Measurements from ENCODE around the gene RPS6KL1. TPM values are rescaled to one million over a fixed set of nuclear protein-coding genes. Genes with fewer than 3 reads are reported as not detected.

The RPS6KL1 gene
- polyA plus RNA-seq, 1 donor from 2014 or later: 147 TPM

GRCh38 chr14:74954947-74955228, 31.8 kb upstream of the RPS6KL1 start:
- no peak overlapping the region for H3K9ac ChIP-seq (ENCODE audit: low read length)
- no peak overlapping the region for H3K4me2 ChIP-seq (ENCODE audit: low read length)
- H3K79me2 ChIP-seq (replicated peaks; ENCODE audit: insufficient read depth, low read length): no peaks in the 10 kb centered on the region
- TF ChIP-seq POLR2AphosphoS5 (IDR thresholded peaks at IDR 0.05): no peak
- no peak for TF ChIP-seq CTCF (IDR thresholded peaks at IDR 0.05; ENCODE audit: poor library complexity, severe bottlenecking)
- TF ChIP-seq EP300 (conservative IDR thresholded peaks at IDR 0.05; ENCODE audit: poor library complexity, severe bottlenecking): no peak
- TF ChIP-seq EZH2 (IDR thresholded peaks at IDR 0.05; ENCODE audit: borderline replicate concordance, insufficient read depth, low read length, poor library complexity, severe bottlenecking): no peak
- no peak for TF ChIP-seq REST (IDR thresholded peaks at IDR 0.05; ENCODE audit: borderline replicate concordance)
- no peak for TF ChIP-seq RAD21 (conservative IDR thresholded peaks at IDR 0.05)
- no peak for TF ChIP-seq MXI1 (conservative IDR thresholded peaks at IDR 0.05; ENCODE audit: poor library complexity, severe bottlenecking)
- no peak for TF ChIP-seq SMC3 (conservative IDR thresholded peaks at IDR 0.05; ENCODE audit: poor library complexity)
- TF ChIP-seq TAF1 (IDR thresholded peaks at IDR 0.05; ENCODE audit: low read depth): no peak
- no peaks in the 10 kb centered on the region for H3K9me3 ChIP-seq (ENCODE audit: low read length)
- H3K4me3 ChIP-seq (ENCODE audit: low read length): no peak overlapping the region
- no peaks in the 10 kb centered on the region for H3K9me2 ChIP-seq (ENCODE audit: insufficient read depth, low read length)
- no peaks in the 10 kb centered on the region for H3K36me3 ChIP-seq (ENCODE audit: insufficient read depth, low read length)
- H4K20me1 ChIP-seq (ENCODE audit: insufficient read depth): no peaks in the 10 kb centered on the region
- no peak overlapping the region for H2AFZ ChIP-seq (ENCODE audit: low read depth, low read length)
- no peak overlapping the region for H3K27ac ChIP-seq (ENCODE audit: low read length)
- H3F3A ChIP-seq (ENCODE audit: insufficient read depth, low read length, poor library complexity, severe bottlenecking): no peaks in the 10 kb centered on the region
- H3K27me3 ChIP-seq (ENCODE audit: insufficient read depth, low read depth, low read length): peaks cover 14% of the 10 kb centered on the region

- H2AFZ ChIP-seq (ENCODE audit: low read depth, low read length): no peak overlapping the region
- H3K27ac ChIP-seq (ENCODE audit: low read length): no peak overlapping the region
- H3K79me2 ChIP-seq (replicated peaks; ENCODE audit: insufficient read depth, low read length): no peaks in the 10 kb centered on the region
- H3K4me2 ChIP-seq (ENCODE audit: low read length): no peak overlapping the region
- H3K9ac ChIP-seq (ENCODE audit: low read length): no peak overlapping the region
- H4K20me1 ChIP-seq (ENCODE audit: insufficient read depth): no peaks in the 10 kb centered on the region
- peaks cover 14% of the 10 kb centered on the region for H3K27me3 ChIP-seq (ENCODE audit: insufficient read depth, low read depth, low read length)
- TF ChIP-seq EP300 (conservative IDR thresholded peaks at IDR 0.05; ENCODE audit: poor library complexity, severe bottlenecking): no peak
- TF ChIP-seq CTCF (IDR thresholded peaks at IDR 0.05; ENCODE audit: poor library complexity, severe bottlenecking): no peak
- TF ChIP-seq MXI1 (conservative IDR thresholded peaks at IDR 0.05; ENCODE audit: poor library complexity, severe bottlenecking): no peak
- TF ChIP-seq POLR2AphosphoS5 (IDR thresholded peaks at IDR 0.05): no peak
- no peak for TF ChIP-seq TAF1 (IDR thresholded peaks at IDR 0.05; ENCODE audit: low read depth)
- H3K4me3 ChIP-seq (ENCODE audit: low read length): no peak overlapping the region
- no peaks in the 10 kb centered on the region for H3K9me3 ChIP-seq (ENCODE audit: low read length)
- no peaks in the 10 kb centered on the region for H3F3A ChIP-seq (ENCODE audit: insufficient read depth, low read length, poor library complexity, severe bottlenecking)
- no peaks in the 10 kb centered on the region for H3K36me3 ChIP-seq (ENCODE audit: insufficient read depth, low read length)
- H3K9me2 ChIP-seq (ENCODE audit: insufficient read depth, low read length): no peaks in the 10 kb centered on the region
Observed at GRCh38 chr14:74954232-74954946, 31.3 kb upstream of the RPS6KL1 start.
